ENCODE results near the gene CACNA1D.

The CACNA1D gene

GRCh38 chr3:53856964-53857363 is 362.6 kb downstream of the CACNA1D start:
- TF ChIP-seq GATA3 (IDR thresholded peaks at IDR 0.05; ENCODE audit: low read depth, low read length) (no peak), GATA2 (IDR thresholded peaks at IDR 0.05; ENCODE audit: low read depth, low read length) (no peak)

GRCh38 chr3:53858096-53858741 is 363.8 kb downstream of the CACNA1D start:
- TF ChIP-seq GATA2 (IDR thresholded peaks at IDR 0.05; ENCODE audit: low read depth, low read length), result no peak
- TF ChIP-seq GATA3 (IDR thresholded peaks at IDR 0.05; ENCODE audit: low read depth, low read length), result no peak

GRCh38 chr3:53859178-53859577 is 364.8 kb downstream of the CACNA1D start:
- TF ChIP-seq GATA3 (IDR thresholded peaks at IDR 0.05; ENCODE audit: low read depth, low read length), result no peak
- no peak for TF ChIP-seq GATA2 (IDR thresholded peaks at IDR 0.05; ENCODE audit: low read depth, low read length)

- TF ChIP-seq GATA2 (IDR thresholded peaks at IDR 0.05; ENCODE audit: low read depth, low read length) (no peak), GATA3 (IDR thresholded peaks at IDR 0.05; ENCODE audit: low read depth, low read length) (no peak)
Measured at GRCh38 chr3:53860196-53860595, 365.8 kb downstream of the CACNA1D start.

- TF ChIP-seq GATA3 (IDR thresholded peaks at IDR 0.05; ENCODE audit: low read depth, low read length) (no peak), GATA2 (IDR thresholded peaks at IDR 0.05; ENCODE audit: low read depth, low read length) (no peak)
Measured at GRCh38 chr3:53862241-53862640, 367.8 kb downstream of the CACNA1D start.

GRCh38 chr3:53863145-53863544 is 368.7 kb downstream of the CACNA1D start:
- TF ChIP-seq GATA2 (IDR thresholded peaks at IDR 0.05; ENCODE audit: low read depth, low read length), result no peak
- TF ChIP-seq GATA3 (IDR thresholded peaks at IDR 0.05; ENCODE audit: low read depth, low read length), result no peak

All from SH-SY5Y (cell line).